GM13977 (cell line): ENCODE data around the gene NFXL1.

Experiments
- DNase-seq: peaks from one replicate; pipeline ENCODE4 v3.0.0; 2012; ENCODE audit warnings: low spot score
- CTCF ChIP-seq: IDR thresholded peaks from 2 replicates; pipeline ENCODE4 v1.5.1; 2012; ENCODE audit warnings: mild to moderate bottlenecking, control low read depth; ENCODE audit not compliant: insufficient read depth; ENCODE audit errors: extremely low read depth, missing control alignments
- in situ Hi-C: fragments of 300-500 bp; cut with MboI; formaldehyde crosslinking; loops from one replicate; pipeline ENCODE4 v1.12.0; 2022; ENCODE audit warnings: low sequenced_read_pairs, low pct_unique_long_range_greater_than_20kb, mixed read lengths, inconsistent platforms; ENCODE audit not compliant: unreplicated experiment

Gene NFXL1

GRCh38 chr4:47914220-47914925, at the start of gene NFXL1:
TSS of gene NFXL1 (minus strand) at chr4:47914583. CDS start at chr4:47914203, 380 bp downstream.
- TF ChIP-seq CTCF, result no peak
- in situ Hi-C loops, result no loop called here
- DNase-seq, result peak; percentile 92

- TF ChIP-seq CTCF, result no peak
- in situ Hi-C loops, result no loop called here
Observed at GRCh38 chr4:47954677-47955076, 40.3 kb upstream of the NFXL1 start.

GRCh38 chr4:47954245-47954644, 39.9 kb upstream of the NFXL1 start:
- in situ Hi-C loops, result no loop called here
- TF ChIP-seq CTCF, result no peak
- DNase-seq, result no peak

More at GRCh38 chr4:47954677-47955076, 40.3 kb upstream of the NFXL1 start:
- DNase-seq, result no peak

- in situ Hi-C loops, result loop anchor here (10.0 kb wide), 1 partner anchor 261 kb away; no protein-coding TSS in a partner anchor
- TF ChIP-seq CTCF, result no peak
- no peak for DNase-seq
Observed at GRCh38 chr4:47945930-47946726, 31.7 kb upstream of the NFXL1 start.

- no peak for DNase-seq
- TF ChIP-seq CTCF, result no peak
- in situ Hi-C loops, result loop anchor here (10.0 kb wide), 1 partner anchor 257 kb away; no protein-coding TSS in a partner anchor
Observed at GRCh38 chr4:47942081-47942819, 27.9 kb upstream of the NFXL1 start.

GRCh38 chr4:47939456-47939855, 25.1 kb upstream of the NFXL1 start:
- TF ChIP-seq CTCF, result no peak
- in situ Hi-C loops, result no loop called here
- DNase-seq, result no peak
